Measurements from ENCODE around the gene CLIP3.
"Not testable (repeated sequence)": the region's sequence is repeated elsewhere in the genome, so short reads cannot be mapped to it uniquely, and the experiment has no call there.

Gene CLIP3

DNA sequence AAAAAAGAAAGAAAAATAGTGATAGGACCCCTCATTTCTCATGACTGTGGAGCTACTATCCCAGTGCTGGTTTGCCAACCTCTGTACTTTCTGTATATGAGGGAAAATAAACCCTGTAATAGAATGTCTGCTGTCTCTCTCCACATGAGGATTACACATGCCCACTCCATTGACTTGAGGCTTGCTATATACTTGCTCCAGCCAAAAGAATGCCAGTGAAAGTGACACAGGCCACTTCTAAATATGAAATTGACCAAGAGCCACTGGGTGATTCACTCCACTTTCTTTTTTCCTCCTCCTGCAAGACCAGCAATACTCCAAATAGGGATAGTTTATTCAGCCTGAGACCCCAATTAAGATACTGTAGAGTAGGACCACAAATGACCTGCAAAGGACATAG is 15.2 kb upstream of the CLIP3 start:
- no peak for DNase-seq

DNA sequence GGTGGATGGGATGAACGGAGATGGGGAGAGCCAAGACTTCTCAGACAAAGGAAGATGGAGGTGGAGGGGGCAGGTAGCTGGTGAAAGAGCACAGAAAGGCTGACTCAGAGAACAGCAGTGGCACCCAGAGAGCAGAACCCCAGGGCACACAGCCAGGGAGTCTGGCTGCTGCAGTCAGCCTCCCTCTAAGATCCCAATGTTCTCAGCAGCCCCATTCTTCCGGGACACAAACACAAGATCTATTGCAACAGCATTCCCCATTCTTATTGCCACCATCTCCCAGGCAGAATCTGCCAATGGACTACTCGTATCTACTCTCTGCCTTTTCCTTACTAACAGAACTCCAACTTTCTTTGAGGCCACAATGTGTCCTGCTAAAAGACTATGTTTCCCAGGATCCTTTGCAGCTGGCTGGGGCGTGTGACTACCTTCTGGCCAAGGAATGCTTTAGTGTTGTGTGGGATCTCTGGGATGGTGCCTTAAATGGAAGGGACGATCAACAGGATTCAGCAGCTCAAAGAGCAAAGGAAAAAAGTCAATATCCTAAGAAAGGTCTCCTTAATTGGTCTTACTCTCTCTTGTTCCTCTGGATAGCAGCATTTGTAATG is 13.9 kb upstream of the CLIP3 start:
- no peak for DNase-seq

DNA sequence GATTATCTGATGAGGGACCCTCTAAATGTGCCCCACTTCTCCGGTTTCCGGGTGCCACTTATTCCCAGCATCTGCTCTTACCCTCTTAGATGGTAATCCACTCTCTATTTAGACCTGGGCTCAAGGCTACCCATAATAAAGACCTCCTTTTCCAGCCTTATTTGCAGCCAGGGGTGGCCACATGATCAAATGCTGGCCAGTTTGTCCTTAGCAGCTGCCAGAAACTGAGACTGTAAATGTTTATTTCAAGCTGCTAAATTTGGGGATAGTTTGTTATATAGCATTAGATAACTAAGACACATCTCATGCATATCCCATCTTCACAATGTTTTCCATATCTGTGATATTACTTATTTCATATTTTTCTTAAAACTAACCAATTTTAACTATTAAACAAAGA is 11.3 kb upstream of the CLIP3 start:
- no peak for DNase-seq

DNA sequence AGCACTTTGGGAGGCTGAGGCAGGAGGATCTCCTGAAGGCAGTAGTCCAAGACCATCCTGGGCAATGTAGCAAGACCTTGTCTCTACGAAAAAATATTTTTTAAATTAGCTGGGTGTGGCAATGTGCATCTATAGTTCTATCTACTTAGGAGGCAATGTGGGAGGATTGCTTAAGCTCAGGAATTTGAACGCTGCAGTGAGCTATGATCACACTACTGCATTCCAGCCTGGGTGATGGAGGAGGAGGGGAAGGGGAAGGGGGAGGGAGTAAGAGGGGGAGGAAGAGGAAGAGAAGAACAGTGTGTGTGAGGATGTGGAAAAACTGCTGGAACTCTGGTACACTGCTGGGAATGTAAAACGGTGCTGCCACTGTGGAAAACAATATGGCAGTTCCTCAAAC is 9.2 kb upstream of the CLIP3 start:
- no peak for DNase-seq

DNA sequence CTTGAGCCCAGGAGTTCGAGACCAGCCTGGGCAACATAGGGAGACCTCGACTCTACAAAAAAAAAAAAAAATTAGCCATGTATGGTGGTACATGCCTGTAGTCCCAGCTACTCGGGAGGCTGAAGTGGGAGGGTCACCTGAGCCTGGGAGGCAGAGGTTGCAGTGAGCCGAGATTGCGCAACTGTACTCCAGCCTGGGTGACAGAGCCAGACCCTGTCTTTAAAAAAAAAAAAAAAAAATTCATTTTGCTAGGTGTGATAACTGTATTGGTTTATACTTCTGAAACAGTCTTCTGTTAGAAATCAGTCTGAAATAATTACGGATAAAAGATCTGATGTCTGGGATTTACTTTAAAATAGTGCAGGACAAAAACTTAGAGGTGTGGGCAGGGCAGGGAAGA is 8.4 kb upstream of the CLIP3 start:
- DNase-seq: not testable (repeated sequence)

DNA sequence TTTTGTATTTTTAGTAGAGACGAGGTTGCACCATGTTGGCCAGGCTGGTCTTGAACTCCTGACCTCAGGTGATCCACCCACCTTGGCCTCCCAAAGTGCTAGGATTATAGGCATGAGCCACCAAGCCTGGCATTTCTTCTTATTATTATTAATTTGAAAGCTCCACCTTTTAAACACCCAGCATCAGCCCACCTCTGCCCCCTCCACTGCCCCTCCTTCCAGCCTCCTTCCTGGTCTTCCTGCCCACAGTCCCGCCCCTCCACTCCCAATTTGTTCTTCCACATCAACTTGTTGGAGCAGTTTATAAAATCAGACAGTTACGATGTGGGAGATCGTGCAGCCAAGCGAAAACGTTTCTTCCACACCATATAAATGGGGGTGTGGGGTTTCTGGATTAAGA is 7.8 kb upstream of the CLIP3 start:
- DNase-seq: no peak

DNA sequence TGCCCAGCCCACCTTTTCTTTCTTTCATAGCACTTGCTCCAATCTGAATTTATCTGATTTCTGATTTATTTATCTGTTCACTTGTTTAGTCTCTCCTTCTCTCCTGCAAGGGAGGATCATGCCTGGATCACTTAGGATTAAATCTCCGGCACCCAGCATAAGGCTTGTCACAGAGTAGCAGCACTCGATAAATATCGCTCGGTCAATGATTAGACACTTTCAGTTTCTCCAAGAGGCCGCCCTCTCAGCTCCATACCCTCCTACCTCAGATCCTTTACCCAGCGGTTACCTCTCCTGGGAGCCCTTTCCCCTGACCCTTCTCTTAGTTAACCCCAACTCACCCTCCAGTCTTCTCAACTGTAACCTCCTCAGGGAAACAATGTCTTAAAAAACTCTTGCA is 1.4 kb downstream of the CLIP3 start:
- DNase-seq: no peak

DNA sequence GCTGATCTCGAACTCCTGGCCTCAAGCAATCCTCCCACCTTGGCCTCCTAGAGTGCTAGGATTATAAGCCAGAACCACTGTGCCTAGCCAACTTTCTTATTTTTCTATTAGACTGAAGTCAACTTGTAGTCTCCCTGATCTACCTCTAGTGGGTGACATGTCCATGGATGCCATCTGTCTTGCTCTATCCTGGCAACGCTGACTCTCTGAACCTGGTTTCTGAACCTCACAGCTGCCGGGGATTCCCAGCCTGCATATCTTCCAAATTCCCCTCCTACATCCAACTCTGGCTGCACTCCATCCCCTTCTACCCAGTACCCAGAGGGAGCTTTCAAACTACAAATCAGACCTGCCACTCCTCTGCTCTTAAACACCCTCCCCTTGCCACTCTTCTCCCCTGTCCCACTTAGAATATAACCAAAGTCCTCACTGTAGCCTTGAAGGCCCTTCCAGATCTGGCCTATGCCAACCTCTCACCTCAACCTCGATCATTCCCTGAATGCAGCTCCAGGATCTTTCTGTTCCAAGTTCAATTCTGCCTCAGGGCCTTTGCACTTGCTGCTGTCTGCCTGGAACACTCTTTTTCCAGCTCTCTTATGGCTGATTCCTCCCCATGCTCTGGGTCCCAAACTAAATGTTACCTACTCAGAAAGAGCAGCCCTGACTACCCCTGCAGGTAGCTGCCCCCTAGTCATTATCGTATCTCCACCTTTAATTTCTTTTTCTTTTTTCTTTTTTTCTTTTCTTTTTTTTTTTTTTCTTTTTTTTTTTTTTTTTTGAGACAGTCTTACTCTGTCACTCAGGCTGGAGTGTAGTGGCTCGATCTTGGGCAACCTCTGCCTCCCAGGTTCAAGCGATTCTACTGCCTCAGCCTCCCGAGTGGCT is 2.2 kb downstream of the CLIP3 start:
- no peak for DNase-seq

DNA sequence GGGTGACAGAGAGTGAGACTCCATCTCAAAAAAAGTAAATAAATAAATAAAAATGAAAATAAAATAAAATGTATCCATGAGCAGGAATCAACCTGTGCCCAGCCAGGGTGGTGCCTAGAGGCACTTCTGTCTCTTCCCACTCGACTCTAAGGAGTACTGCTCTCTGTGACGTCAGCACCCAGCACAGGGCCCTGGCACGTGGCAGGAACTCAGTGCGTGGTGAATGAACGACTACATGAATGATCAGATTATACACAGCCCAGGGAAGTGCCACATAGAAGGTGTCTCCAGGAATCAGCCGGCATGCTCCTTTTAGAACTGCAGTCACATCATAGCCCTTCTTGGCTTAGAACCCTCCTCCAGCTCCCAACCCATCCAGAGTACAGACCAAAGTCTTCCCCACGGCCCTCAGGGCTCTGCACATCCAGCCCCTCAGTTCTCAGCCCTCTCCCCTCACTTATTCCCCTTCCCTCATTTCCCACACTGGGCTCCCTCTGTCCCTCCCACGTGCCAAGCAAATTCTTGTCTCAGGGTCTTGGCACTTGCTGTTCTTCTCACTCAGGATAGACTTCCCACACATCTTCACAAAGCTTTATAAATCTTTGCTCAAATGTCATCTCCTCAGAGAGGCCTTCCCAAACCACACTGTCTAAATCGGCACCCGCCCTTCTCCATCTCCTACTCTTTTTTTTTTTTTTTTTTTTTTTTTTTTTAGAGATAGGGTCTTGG is 4.2 kb downstream of the CLIP3 start:
- no peak for DNase-seq

DNA sequence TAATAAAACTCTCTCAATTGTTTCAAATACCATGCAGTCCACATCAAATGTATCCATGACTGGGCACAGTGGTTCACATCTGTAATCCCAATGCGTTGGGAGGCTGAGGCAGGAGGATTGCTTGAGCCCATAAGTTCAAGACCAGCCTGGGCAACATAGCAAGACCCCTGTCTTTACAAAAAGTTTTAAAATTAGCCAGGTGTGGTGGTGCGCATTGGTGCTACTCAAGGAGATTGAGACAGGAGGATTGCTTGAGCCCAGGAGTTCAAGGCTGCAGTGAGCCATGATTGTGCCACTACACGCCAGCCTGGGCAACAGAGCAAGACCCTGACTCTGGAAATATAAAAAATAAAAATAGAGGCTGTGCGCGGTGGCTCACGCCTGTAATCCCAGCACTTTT is 5.0 kb downstream of the CLIP3 start:
- no peak for DNase-seq

DNA sequence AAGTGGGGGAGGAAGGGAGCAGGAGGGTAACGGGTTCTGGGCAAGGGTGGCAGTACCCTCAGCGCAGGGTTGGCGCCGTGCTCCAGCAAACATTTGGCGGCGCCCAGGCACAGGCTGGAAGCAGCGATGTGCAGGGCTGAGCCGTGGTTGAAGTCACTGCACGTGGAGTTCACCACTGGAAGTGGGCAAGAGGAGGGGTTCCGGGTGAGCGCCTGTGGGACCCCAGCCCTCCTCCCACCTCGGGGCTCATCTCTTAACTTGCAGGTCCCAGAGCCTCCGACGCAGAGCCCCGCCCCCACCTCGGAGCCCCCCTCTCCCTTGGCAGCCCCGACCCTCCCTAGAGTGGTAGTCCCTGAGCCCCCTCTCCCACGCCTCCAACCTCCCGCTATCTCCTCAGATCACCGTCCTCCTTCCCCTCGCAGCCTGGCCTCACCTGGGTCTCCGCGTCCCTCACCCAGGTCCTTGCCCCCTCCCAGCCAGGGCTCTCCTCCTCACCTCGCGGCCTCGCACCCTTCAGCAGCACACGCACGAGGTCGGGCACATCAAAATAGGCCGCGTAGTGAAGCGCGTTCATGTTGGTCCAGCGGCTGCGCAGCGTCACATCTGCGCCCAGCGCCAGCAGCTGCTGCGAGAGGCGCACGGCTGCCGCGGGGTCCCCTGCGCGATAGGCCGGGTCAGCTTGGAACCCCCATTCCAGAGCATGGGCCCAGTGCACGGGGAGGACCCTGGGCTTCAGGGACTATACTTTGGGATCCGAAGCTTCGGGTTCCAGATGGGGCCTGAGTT is 6.4 kb downstream of the CLIP3 start:
- no peak for DNase-seq

DNA sequence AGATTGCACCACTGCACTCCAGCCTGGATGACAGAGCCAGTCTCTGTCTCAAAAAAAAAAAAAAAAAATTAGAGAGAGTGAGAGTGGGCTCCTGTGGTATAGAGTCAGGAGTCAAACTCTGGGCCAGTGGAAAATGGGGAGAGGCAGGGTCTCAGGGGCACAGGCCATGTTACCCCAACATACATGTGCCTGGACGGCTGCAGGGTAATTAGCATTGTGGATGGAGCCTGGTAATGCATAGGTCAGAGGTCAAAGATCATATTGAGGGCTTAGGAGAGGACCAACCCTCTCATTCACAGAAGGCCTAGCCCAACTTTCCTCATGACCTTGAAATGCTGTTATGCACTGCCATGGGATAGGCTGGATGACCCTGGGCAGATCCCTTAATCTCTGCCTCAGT is 7.1 kb downstream of the CLIP3 start:
- no peak for DNase-seq

DNA sequence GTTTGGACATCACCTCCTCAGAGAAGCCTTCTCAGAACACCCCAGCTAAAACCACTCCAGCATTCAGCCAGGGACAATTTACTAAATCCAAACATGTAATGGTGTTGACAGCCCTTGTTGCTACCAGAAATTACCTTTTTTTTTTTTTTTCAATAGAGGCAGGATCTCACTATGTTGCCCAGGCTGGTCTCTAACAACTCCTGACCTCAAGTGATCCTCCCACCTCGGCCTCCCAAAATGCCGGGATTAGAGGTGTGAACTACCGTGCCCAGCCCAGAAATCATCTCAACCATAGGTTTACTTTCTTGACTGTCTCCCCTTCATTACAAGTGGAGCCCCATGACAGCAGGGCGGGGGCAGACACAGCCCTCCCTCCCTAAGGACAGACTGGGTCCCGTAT is 9.2 kb downstream of the CLIP3 start:
- DNase-seq: no peak

DNA sequence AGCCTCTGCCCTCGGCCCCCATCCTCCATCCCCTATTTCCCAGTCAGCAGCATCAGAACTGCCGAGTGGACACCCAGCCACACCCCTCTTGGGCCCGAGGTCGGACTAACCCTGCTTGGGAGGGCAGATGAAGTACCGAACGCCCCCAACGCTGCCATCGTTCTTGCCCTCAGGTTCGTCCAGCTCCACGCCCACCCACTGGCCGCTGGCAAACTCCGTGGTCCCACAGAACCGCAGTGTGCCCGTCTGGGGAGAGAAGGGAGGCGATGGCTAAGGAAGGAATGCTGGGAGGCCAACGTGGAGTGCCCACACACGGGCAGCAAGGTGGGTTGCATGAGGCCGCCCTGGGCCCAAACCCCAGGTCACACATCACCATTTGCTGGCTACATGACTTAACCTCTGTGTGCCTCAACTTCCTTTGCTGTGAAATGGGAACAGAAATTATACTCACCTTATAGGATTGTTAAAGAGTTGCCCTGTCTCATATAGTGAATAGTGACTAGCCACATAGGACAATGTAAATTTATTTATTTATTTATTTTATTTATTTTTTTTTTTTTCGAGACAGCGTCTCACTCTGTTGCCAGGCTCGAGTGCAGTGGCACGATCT is 13.5 kb downstream of the CLIP3 start:
- no peak for DNase-seq

DNA sequence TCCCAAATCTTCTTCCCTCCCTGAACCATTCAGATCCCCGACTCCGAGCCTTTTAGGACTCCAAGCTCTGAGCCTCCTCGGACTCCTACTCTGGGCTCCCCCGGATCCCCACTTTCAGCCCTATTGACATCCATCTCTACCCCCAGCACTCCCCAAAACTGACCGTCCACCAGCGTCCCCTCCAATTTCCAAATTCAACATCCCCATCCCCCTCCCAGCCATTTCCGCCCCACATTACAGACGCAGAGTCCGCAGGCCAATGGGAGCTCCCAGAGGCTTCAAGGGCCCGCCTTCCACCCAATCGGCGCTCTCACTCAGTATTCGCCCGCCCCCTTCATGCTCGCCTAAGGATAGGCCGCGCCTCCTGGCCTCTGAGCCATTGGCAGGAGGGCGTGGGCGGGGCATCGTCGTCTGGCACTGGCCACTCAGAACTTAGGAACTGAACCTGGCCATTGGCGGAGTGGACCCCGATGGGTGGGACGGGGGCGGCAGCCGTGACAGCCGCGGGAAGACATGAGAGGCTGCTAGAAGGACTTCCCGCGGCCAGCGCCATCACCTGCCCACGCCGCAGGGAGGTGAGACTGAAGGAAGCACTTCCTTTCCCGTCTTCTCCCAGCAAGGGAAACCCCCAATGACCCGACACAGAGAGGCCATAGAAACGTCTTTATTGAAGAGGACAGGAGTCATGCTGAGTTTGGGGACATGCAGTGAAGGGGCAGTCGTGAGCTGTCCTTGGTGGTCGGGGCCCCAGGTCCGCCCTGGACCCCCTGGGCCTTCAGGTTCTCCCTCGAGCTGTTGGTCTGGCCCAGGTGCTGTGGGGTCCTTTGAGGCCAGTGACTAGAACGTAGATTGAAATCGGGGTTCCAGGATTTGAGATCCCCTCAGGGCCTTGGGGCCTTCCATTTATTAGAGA is 18.4 kb downstream of the CLIP3 start, which contains the start of gene ALKBH6:
ALKBH6 (minus strand) TSS at position 202 of the 913 bp plus-strand sequence. CDS start 816 bp downstream, outside the sequence.
- peak; percentile 99 for DNase-seq

DNA sequence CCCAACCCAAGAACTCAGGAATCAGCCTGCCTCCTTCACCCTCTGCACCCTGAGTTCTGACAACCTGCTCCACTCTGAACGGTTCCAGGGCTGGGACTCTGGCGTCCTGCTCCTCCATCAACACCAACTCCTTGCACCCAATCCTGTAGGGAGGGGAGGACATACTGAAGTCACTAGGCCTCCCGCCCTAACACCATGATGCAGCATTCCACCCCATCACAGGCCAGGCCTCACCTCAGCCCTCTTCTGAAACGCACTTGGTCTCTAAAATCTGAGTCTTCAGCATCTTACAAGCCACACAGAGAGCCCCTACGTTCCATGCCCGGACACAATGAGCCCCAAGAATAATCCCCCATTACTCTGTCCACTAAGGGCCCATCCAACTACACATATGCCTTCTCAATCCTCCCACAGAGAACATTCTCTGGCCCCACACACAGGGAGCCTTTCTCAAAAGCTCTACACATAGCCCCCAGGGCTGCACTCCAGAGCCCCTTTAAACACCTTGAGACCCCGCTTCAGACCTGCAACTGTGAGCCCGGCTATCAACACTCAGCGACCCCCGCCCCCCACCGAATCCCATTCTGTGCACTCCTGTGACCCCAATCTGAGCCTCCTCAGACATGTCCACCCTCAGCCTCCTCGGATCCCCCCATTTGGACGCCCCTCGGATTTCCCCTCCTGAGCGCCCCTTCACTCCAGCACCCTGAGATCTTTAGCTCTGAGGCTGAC is 19.2 kb downstream of the CLIP3 start:
- no peak for DNase-seq

DNA sequence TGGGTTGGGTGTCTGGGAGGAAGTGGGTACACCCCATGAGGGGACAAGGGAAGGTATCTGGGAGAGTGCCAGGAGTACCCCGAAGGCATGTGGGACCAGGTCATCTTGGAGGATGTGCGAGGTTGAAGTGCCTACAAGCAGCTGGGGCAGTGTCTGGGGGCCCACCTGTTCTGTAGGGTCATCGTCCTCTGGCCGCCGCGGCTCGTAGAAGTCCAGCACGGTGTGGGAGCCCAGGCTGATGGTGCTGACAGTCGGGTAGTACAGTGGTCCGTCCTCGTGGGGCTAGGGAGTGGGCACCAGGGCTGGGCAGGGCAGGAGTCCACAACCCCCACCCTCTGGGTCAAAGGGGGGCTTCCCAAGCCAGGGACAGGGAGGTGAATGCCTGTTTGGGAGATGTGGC is 22.3 kb downstream of the CLIP3 start:
- DNase-seq: no peak

DNA sequence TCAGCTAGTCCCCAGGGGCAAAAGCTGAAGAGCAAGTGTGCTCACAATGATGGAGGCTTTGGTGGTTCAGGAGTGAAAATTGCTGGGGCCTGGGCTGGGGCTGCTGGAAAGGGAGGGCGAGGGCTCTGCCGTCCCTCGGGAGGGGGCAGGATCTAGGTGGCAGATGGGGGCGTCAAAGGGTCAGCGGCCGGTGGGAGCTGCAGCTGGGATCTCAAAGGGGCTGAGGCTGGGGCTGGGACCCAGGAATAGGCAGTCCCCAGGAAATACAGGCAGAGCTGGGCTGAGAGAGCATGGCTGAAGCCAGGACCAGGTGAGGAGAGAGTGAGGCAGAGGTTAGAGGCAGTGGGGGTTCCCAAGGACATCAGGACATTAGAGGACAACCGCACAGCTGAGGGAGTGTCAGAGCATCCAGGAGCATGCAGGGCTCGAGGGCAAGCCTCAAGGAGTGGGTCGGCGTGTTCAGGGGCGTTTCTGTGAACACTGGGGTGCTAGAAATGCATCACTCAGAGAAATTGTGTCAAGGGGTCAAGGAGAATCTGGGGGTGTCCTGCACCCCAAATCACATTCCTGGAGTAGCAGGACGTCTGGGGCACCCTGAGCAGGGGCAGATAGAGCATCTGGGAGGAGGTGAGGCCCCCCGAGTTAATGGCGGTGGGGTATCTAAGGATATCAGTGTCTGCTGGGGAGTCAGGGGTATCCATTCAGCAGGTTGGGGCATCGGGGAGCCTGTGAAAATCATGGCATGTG is 22.9 kb downstream of the CLIP3 start:
- DNase-seq: no peak

DNA sequence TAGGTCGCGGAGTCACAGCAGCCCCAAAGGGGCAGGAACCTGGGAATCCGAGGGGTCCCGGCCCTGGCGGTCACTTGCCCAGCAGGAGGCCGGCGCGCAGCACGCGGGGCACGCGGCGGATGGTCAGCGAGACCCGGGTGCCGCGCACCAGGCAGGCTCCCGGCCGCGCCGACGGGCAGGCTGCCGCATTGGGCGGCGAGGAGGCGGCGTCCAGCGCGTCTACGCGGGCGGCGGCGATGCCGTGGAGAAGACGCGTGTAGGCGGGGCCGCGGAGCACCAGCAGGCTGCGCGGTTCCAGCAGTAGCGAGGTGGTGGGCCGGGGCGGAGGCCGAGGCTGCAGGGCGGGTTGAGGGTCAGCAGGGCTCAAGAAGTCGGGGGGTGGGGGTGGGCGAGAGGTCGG is 23.5 kb downstream of the CLIP3 start:
- DNase-seq: peak; percentile 32

All from NCI-H2171 (cell line).